Measurements from ENCODE around the gene CACNB2. TPM values are rescaled to one million over a fixed set of nuclear protein-coding genes. Genes with fewer than 3 reads are reported as not detected.

CACNB2 gene
- total RNA-seq, 4 donors from 2014 or later = 1.6 to 13.8 (median 5.0) TPM

DNA sequence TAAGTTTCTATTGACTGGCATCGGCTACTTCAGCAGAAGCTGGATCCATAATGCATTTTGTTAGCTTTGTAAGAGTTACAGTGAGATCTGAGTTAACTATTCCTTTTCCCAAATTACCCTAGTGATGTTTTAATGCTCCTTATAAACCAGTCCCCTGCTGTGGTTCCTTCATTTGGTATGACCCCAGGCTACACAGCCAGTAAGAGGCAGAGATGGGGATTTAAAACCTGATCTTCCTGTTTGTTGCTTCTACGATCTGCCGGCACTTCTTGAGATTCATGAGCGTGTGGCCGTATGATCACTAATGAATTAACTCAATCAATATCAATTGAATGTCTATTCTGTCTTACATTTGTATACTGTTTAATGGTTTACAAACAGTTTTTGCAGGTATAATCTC lies 86.1 kb downstream of the CACNB2 start:
- Histone ChIP-seq H3K4me3 (no peak overlapping the region), H3K9me3 (no peaks in the 10 kb centered on the region), H3K27ac (no peak overlapping the region), H3K27me3 (no peaks in the 10 kb centered on the region), H3K36me3 (no peaks in the 10 kb centered on the region), H3K4me1 (peaks cover 0 to 7% (median 0%) of the 10 kb centered on the region in 4 donors)
- DNase-seq (ENCODE audit: low spot score in 2 of 2) = no peak
- WGBS, 2 donors = 91 to 93% methylated on average over 5 of the region's 5 CpGs
- TF ChIP-seq EP300 (IDR thresholded peaks at IDR 0.05) = no peak
- no peak for TF ChIP-seq CTCF (IDR thresholded peaks at IDR 0.05)
- no peak for TF ChIP-seq POLR2A (IDR thresholded peaks at IDR 0.05)

DNA sequence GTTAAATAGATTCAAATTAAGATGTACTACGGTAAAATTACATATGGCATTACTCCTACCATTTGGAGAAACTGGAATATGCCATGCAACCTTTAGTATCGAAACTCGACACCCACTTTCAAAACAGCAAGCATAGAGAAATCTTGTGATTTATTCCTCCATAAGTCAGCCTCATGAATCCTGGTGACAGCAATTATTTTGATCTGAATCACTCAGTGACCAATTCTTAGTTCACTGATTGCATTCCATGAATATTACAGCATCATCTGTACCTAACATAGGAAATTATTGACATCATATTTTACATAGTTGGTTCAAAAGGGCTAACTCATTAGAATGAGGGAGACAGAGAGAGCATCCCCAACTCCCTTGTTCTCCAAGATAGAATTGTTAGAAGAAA lies 89.6 kb downstream of the CACNB2 start:
- peak overlapping the region in 1 of 4 donors; percentile 9 for H3K27ac ChIP-seq
- H3K4me3 ChIP-seq = no peak overlapping the region
- 45 to 48% methylated on average over 3 of the region's 3 CpGs for WGBS, 2 donors
- no peak for TF ChIP-seq EP300 (IDR thresholded peaks at IDR 0.05)
- no peak for TF ChIP-seq CTCF (IDR thresholded peaks at IDR 0.05)
- TF ChIP-seq POLR2A (IDR thresholded peaks at IDR 0.05) = no peak
- H3K36me3 ChIP-seq = no peaks in the 10 kb centered on the region
- H3K9me3 ChIP-seq = no peaks in the 10 kb centered on the region
- H3K27me3 ChIP-seq = no peaks in the 10 kb centered on the region
- DNase-seq (ENCODE audit: low spot score in 2 of 2) = no peak
- H3K4me1 ChIP-seq = peaks cover 0 to 7% (median 0%) of the 10 kb centered on the region in 4 donors

GRCh38 chr10:18230794-18231193 lies 90.6 kb downstream of the CACNB2 start:
- Histone ChIP-seq H3K9me3 (no peaks in the 10 kb centered on the region), H3K36me3 (no peaks in the 10 kb centered on the region), H3K4me3 (no peak overlapping the region), H3K4me1 (peaks cover 0 to 7% (median 0%) of the 10 kb centered on the region in 4 donors), H3K27me3 (no peaks in the 10 kb centered on the region), H3K27ac (no peak overlapping the region)
- no peak for DNase-seq (ENCODE audit: low spot score in 2 of 2)
- TF ChIP-seq CTCF (IDR thresholded peaks at IDR 0.05) = no peak
- no peak for TF ChIP-seq EP300 (IDR thresholded peaks at IDR 0.05)
- TF ChIP-seq POLR2A (IDR thresholded peaks at IDR 0.05) = no peak
- WGBS, 2 donors = 50 to 56% methylated on average over 2 of the region's 2 CpGs

GRCh38 chr10:18231480-18231879 lies 91.3 kb downstream of the CACNB2 start:
- Histone ChIP-seq H3K4me3 (no peak overlapping the region), H3K36me3 (no peaks in the 10 kb centered on the region), H3K9me3 (no peaks in the 10 kb centered on the region), H3K4me1 (peaks cover 0 to 7% (median 0%) of the 10 kb centered on the region in 4 donors), H3K27me3 (no peaks in the 10 kb centered on the region), H3K27ac (no peak overlapping the region)
- DNase-seq (ENCODE audit: low spot score in 2 of 2) = no peak
- no peak for TF ChIP-seq CTCF (IDR thresholded peaks at IDR 0.05)
- TF ChIP-seq EP300 (IDR thresholded peaks at IDR 0.05) = no peak
- TF ChIP-seq POLR2A (IDR thresholded peaks at IDR 0.05) = no peak
- WGBS, 2 donors = 71 to 84% methylated on average over 2 of the region's 2 CpGs

GRCh38 chr10:18233775-18234174 lies 93.6 kb downstream of the CACNB2 start:
- no peak overlapping the region for H3K4me3 ChIP-seq
- no peaks in the 10 kb centered on the region for H3K36me3 ChIP-seq
- TF ChIP-seq EP300 (IDR thresholded peaks at IDR 0.05) (no peak), CTCF (IDR thresholded peaks at IDR 0.05) (no peak), POLR2A (IDR thresholded peaks at IDR 0.05) (no peak)
- H3K27me3 ChIP-seq = no peaks in the 10 kb centered on the region
- WGBS, 2 donors = 57 to 65% methylated on average over 8 of the region's 8 CpGs
- no peaks in the 10 kb centered on the region for H3K9me3 ChIP-seq
- H3K4me1 ChIP-seq = peaks cover 0 to 7% (median 0%) of the 10 kb centered on the region in 4 donors
- H3K27ac ChIP-seq = no peak overlapping the region
- no peak for DNase-seq (ENCODE audit: low spot score in 2 of 2)

Data from tibial nerve (tissue), 4 donors.